Measurements from ENCODE around the gene FIS1.

DNA sequence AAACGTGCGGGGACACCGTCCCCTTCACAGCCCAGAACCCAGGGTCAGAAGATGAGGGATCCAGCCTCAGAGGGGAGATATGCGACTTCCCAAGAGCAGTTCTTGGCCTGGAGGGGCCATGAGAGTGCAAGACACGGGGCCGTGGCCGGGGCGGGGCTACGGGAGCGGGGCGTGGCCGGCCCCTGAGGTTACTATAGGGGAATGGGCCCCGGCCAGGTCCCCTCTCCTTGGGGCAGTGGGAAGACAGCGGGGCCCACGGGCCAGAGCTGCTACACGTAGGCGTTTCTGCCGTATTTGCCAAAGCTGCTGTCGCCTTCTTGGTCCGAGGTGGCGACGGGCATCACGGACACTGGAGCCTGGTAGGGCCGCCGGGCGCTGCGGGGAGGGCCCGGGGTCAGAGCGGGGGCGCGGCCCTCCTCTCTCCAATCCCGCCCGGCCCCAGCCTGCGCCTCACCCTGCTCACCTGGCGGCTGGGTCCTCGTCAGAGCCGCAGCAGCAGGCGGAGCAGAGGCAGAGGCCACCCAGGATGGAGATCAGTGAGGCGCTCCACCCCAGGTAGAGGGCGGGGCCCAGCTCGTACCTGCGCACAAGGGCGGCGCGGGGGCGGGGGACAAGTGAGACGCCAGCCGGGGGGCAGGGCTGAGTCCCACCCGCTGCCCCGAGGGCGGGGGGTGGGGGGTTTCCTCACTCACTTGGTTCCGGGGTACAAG, 12.6 kb downstream of the FIS1 start:
- TF ChIP-seq, protein P1, sequence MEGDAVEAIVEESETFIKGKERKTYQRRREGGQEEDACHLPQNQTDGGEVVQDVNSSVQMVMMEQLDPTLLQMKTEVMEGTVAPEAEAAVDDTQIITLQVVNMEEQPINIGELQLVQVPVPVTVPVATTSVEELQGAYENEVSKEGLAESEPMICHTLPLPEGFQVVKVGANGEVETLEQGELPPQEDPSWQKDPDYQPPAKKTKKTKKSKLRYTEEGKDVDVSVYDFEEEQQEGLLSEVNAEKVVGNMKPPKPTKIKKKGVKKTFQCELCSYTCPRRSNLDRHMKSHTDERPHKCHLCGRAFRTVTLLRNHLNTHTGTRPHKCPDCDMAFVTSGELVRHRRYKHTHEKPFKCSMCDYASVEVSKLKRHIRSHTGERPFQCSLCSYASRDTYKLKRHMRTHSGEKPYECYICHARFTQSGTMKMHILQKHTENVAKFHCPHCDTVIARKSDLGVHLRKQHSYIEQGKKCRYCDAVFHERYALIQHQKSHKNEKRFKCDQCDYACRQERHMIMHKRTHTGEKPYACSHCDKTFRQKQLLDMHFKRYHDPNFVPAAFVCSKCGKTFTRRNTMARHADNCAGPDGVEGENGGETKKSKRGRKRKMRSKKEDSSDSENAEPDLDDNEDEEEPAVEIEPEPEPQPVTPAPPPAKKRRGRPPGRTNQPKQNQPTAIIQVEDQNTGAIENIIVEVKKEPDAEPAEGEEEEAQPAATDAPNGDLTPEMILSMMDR (IDR thresholded peaks at IDR 0.05): no peak
- TF ChIP-seq POLR2A (IDR thresholded peaks at IDR 0.05): no peak
